HG03039 (cell line): Measurements from ENCODE around the gene LGALS9.
"Not testable (repeated sequence)": the region's sequence is repeated elsewhere in the genome, so short reads cannot be mapped to it uniquely, and the experiment has no call there.

Experiments
- ATAC-seq: cut with Tn5 transposase; IDR thresholded peaks from one replicate; pipeline ENCODE4 v1.9.1; 2021; ENCODE audit warnings: mild to moderate bottlenecking, moderate library complexity; ENCODE audit not compliant: unreplicated experiment

LGALS9 gene

DNA sequence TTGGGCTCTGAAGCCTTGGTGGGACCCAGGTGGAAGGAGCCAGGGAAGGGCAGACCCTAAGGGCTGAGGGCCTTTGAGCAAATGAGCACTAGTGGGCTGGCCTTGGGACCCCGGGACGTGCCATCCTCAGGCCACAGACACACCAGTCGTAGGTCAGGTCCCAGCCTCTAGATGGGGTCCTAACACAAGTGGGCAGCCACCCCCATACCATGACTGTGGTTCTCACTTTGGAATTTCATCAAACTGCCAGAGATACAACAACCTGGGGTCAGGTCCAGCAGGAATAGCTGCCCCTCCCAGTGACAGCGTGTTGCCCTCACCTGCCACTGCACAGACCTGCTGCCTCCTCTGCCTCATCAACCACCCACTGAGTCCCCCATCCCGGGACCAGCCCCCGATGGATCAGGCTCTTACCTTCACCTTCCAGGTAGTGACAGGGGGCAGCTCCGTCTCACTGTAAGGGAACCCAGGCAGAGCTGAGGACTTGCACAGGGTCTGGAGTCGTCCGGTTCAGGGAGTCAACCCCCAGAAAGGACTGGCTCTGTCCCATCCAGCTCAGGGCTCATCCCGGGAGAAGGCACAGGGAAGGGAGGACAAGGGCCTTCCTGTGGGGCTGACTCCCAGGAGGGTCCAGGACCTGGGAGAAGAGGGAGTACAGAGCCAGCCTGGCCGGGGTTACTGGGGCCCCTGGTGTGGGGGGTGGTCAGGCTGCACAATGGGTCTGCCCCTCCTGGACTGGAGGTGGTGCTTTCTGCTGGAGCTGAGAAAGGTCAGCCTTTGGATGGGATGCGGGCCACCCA, 40.0 kb downstream of the LGALS9 start:
- no peak for ATAC-seq

DNA sequence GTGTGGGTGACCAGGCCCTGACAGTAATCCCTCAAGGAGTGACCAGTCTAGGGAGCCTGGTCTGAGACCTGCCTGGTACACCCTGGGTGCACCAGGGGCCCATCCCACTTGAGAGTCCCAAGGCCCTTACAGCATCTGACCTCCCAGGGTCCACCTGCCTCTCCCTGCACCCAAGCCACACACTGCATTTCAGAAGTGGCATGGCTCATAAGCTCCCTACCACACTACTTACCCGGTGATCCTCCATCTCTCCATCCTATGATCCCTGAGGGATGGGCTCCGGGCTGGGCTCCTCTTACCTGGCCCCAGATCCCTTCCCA, 40.6 kb downstream of the LGALS9 start:
- no peak for ATAC-seq

DNA sequence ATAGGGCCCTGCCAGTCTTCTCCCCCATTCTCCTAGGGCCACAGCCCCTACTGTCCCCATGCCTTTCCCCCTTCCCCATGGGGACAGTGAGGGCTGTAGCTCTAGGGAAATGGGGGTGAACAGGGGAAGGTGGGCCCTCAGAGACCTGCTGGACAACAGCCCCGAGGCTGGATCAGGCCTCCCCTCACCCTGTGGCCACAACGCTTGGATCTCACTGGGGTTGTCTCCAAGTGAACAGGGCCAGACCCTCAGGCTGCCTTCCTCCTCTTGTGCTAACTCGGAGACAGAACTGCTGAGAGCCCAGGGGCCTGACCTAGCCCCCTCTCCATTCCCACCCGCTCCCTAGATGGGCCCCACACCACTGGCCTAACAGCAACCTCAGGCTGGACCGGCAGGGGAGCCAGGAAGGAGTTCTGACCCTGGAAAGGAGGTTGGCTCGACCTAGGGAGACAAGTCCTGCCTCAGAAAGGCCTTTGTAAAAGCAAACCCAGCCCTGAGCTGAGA, 41.0 kb downstream of the LGALS9 start:
- not testable (repeated sequence) for ATAC-seq

DNA sequence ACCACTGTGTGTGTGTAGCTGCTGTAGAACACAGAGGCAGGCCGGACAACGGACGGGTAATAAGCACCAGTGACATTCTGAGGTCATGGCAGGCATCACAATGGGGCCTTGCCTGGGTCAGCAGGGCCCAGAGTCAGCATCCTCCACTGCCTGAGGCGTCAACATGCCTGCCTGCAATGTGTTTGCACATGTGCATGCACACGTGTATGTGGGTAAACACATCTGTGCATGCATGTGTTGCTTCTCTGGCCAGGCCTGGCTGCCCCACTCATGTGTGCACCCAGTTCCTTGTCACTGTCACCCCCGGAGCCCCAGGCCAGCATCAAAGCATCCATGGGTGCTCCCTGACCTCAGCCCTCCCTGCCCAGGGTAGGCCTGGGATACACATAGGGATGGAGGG, 43.3 kb downstream of the LGALS9 start:
- no peak for ATAC-seq

DNA sequence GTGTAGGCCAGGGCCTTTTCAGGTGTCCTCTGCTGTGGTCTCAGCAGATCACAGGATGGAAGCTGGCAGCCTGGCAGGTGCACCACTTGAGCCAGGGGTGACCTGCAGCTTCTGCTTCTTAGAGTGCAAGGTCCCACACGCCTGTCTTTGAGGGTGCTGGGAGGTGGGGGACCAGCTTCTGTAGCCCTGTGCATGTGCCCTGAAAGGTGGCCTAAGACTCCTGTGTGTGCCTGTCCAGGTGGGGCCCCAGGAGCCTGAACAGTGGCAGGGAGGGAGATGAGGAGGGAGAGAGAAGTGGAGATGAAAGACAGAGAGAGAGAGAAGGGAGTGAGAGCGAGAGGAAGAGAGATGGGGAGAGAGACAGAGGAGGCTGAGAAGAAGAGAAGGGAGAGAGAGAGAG, 46.2 kb downstream of the LGALS9 start:
- no peak for ATAC-seq

GRCh38 chr17:27686322-27686721, 55.3 kb downstream of the LGALS9 start:
- not testable (repeated sequence) for ATAC-seq

DNA sequence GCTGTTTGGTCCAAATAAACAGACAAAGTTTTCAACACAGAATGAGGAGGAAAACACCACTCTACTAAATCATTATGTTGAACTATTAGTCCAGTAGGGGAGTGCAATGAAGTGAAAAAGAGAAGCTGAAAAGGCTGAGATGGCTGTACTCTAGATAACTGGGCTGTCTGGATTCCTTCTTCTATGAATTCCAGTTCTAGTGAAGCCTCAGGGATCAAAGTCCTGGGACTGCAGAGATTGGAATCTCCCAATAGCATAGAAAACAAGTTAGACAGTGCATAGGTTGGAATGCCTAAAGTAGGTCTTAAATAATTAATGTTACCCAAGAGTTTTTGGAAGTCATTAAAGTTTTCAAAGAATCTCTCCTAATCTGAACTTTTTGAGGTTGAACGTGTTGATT, 59.9 kb downstream of the LGALS9 start:
- ATAC-seq: no peak

- ATAC-seq: not testable (repeated sequence)
Measured at GRCh38 chr17:27695254-27695814, 64.3 kb downstream of the LGALS9 start.
